Mesenchymal stem cell (in vitro differentiated cells and primary cell): ENCODE data around the gene PCSK6.

Experiments used
- DNase-seq: peaks from one replicate; pipeline ENCODE4 v3.0.0-alpha.2; 2013
- H2AFZ ChIP-seq: one replicate; pipeline ENCODE4 v1.6.1; 2013; ENCODE audit warnings: low read depth, mild to moderate bottlenecking, control low read depth, inconsistent platforms, low read length, moderate library complexity
- H2AK5ac ChIP-seq: 2 replicates; pipeline ENCODE4 v1.6.1; 2013; ENCODE audit warnings: low read length, moderate library complexity, mild to moderate bottlenecking, inconsistent platforms; ENCODE audit not compliant: severe bottlenecking
- H2BK120ac ChIP-seq: one replicate; pipeline ENCODE4 v1.6.1; 2013; ENCODE audit warnings: low read depth, mild to moderate bottlenecking, inconsistent platforms, low read length, moderate library complexity
- H2BK12ac ChIP-seq, 2 experiments: one replicate each; pipeline ENCODE4 v1.6.1; 2013; ENCODE audit warnings: inconsistent platforms in 2 of 2, low read length in 2 of 2, mild to moderate bottlenecking in 2 of 2, moderate library complexity in 2 of 2, control low read depth in 1 of 2
- H2BK15ac ChIP-seq: one replicate; pipeline ENCODE4 v1.6.1; 2013; ENCODE audit warnings: mild to moderate bottlenecking, low read depth, inconsistent platforms; ENCODE audit not compliant: poor library complexity, severe bottlenecking
- H2BK5ac ChIP-seq: 2 replicates; pipeline ENCODE4 v1.6.1; 2013; ENCODE audit warnings: low read depth, mild to moderate bottlenecking, low read length, control low read depth, inconsistent platforms; ENCODE audit not compliant: poor library complexity, severe bottlenecking
- H3K14ac ChIP-seq, 2 experiments: one replicate each; pipeline ENCODE4 v1.6.1; 2013; ENCODE audit warnings: inconsistent platforms in 2 of 2, low read length in 2 of 2, control low read depth in 1 of 2, mild to moderate bottlenecking in 1 of 2, moderate library complexity in 1 of 2
- H3K18ac ChIP-seq, 2 experiments: one replicate each; pipeline ENCODE4 v1.6.1; 2013; ENCODE audit warnings: inconsistent platforms in 2 of 2, low read length in 2 of 2, control low read depth in 1 of 2, low read depth in 1 of 2, mild to moderate bottlenecking in 1 of 2
- H3K23ac ChIP-seq, 2 experiments: one replicate each; pipeline ENCODE4 v1.6.1; 2013; ENCODE audit warnings: inconsistent platforms in 2 of 2, low read length in 2 of 2, mild to moderate bottlenecking in 2 of 2, moderate library complexity in 2 of 2, control low read depth in 1 of 2
- H3K27ac ChIP-seq: 2 replicates; pipeline ENCODE4 v1.5.1; 2013; ENCODE audit warnings: mild to moderate bottlenecking, moderate library complexity, low read length, control low read depth, inconsistent platforms; ENCODE audit not compliant: poor library complexity, severe bottlenecking
- H3K27me3 ChIP-seq, 2 experiments: 2 replicates each; pipeline versions ENCODE4 v1.6.1 to v1.7.0; 2013; ENCODE audit warnings: low read length in 2 of 2, mild to moderate bottlenecking in 2 of 2, moderate library complexity in 2 of 2, control low read depth in 1 of 2, inconsistent platforms in 1 of 2; ENCODE audit not compliant: control insufficient read depth in 1 of 2, insufficient read depth in 1 of 2
- H3K36me3 ChIP-seq, 2 experiments: 2 replicates each; pipeline versions ENCODE4 v1.6.1 to v1.7.0; 2013; ENCODE audit warnings: low read length in 2 of 2, control low read depth in 1 of 2, inconsistent platforms in 1 of 2, low read depth in 1 of 2, mild to moderate bottlenecking in 1 of 2; ENCODE audit not compliant: insufficient read depth in 2 of 2, control insufficient read depth in 1 of 2
- H3K4ac ChIP-seq, 2 experiments: one replicate each; pipeline ENCODE4 v1.6.1; 2013; ENCODE audit warnings: inconsistent platforms in 2 of 2, low read length in 2 of 2, mild to moderate bottlenecking in 2 of 2, moderate library complexity in 2 of 2, control low read depth in 1 of 2, low read depth in 1 of 2
- H3K4me1 ChIP-seq: 2 replicates; pipeline ENCODE4 v1.6.1; 2013; ENCODE audit warnings: low read depth, low read length, control low read depth; ENCODE audit not compliant: control insufficient read depth, insufficient read depth
- H3K4me2 ChIP-seq: 2 replicates; pipeline ENCODE4 v1.6.1; 2013; ENCODE audit warnings: low read length, mild to moderate bottlenecking, inconsistent platforms; ENCODE audit not compliant: poor library complexity, severe bottlenecking
- H3K4me3 ChIP-seq, 2 experiments: 2 replicates each; pipeline versions ENCODE4 v1.5.1 to v1.7.0; 2013; ENCODE audit warnings: low read length in 2 of 2, mild to moderate bottlenecking in 2 of 2, control low read depth in 1 of 2, low read depth in 1 of 2; ENCODE audit not compliant: insufficient read depth in 1 of 2
- H3K79me1 ChIP-seq: replicated peaks from 2 replicates; pipeline ENCODE4 v1.6.1; 2013; ENCODE audit warnings: mild to moderate bottlenecking, control low read depth, low read length, inconsistent platforms; ENCODE audit not compliant: poor library complexity, severe bottlenecking
- H3K9ac ChIP-seq: 2 replicates; pipeline ENCODE4 v1.7.0; 2013; ENCODE audit warnings: mild to moderate bottlenecking, low read length, moderate library complexity
- H3K9me3 ChIP-seq: 2 replicates; pipeline ENCODE4 v1.7.0; 2013; ENCODE audit warnings: mild to moderate bottlenecking, low read length; ENCODE audit not compliant: control insufficient read depth
- H4K8ac ChIP-seq: one replicate; pipeline ENCODE4 v1.6.1; 2013; ENCODE audit warnings: inconsistent platforms, mild to moderate bottlenecking, low read length, moderate library complexity
- H4K91ac ChIP-seq: one replicate; pipeline ENCODE4 v1.6.1; 2013; ENCODE audit warnings: mild to moderate bottlenecking, low read length, inconsistent platforms
- WGBS: methylation state at CpG from one replicate; pipeline ENCODE4 v1.1.7; 2013; ENCODE audit warnings: mixed read lengths; 5-methylcytosine and 5-hydroxymethylcytosine counted together

PCSK6 gene

GRCh38 chr15:101488300-101489164, 975 bp downstream of the PCSK6 start:
- Histone ChIP-seq H2BK5ac (no peak overlapping the region), H4K91ac (no peak overlapping the region), H3K9me3 (no peaks in the 10 kb centered on the region), H3K9ac (no peak overlapping the region), H3K79me1 (no peaks in the 10 kb centered on the region), H2BK12ac (no peak overlapping the region), H3K4me3 (no peak overlapping the region), H3K18ac (peak overlapping the region in 1 of 2 experiments; percentile 50), H3K23ac (peak overlapping the region in 1 of 2 experiments; percentile 64), H3K14ac (peak overlapping the region in 1 of 2 experiments; percentile 15), H3K4me2 (no peak overlapping the region), H3K27me3 (peaks cover 40 to 59% of the 10 kb centered on the region in 2 experiments), H4K8ac (no peak overlapping the region), H3K4me1 (peaks cover 12% of the 10 kb centered on the region), H3K27ac (no peak overlapping the region), H2AK5ac (no peak overlapping the region), H3K4ac (peak overlapping the region in 1 of 2 experiments; percentile 26), H2BK15ac (no peak overlapping the region), H2BK120ac (no peak overlapping the region), H3K36me3 (peaks cover 0 to 3% of the 10 kb centered on the region in 2 experiments), H2AFZ (no peak overlapping the region)
- 6% methylated on average over 45 of the region's 85 CpGs for WGBS
- no peak for DNase-seq

- no peak overlapping the region for H2BK5ac ChIP-seq
- no peak overlapping the region for H2AFZ ChIP-seq
- H3K27ac ChIP-seq: no peak overlapping the region
- no peak overlapping the region for H4K8ac ChIP-seq
- no peak overlapping the region for H3K9ac ChIP-seq
- 87% methylated on average over 14 of the region's 14 CpGs for WGBS
- no peaks in the 10 kb centered on the region for H3K9me3 ChIP-seq
- H2BK15ac ChIP-seq: no peak overlapping the region
- H3K18ac ChIP-seq: no peak overlapping the region
- H3K23ac ChIP-seq: peak overlapping the region in 1 of 2 experiments; percentile 59
- peak overlapping the region; percentile 27 for H4K91ac ChIP-seq
- DNase-seq: no peak
- H3K4ac ChIP-seq: no peak overlapping the region
- no peak overlapping the region for H3K4me3 ChIP-seq
- no peak overlapping the region for H2BK120ac ChIP-seq
- H3K36me3 ChIP-seq: peaks cover 0 to 3% of the 10 kb centered on the region in 2 experiments
- no peak overlapping the region for H2AK5ac ChIP-seq
- H3K79me1 ChIP-seq: no peaks in the 10 kb centered on the region
- H3K4me1 ChIP-seq: peaks cover 12% of the 10 kb centered on the region
- no peak overlapping the region for H2BK12ac ChIP-seq
- H3K27me3 ChIP-seq: peaks cover 47 to 61% of the 10 kb centered on the region in 2 experiments
- no peak overlapping the region for H3K14ac ChIP-seq
- H3K4me2 ChIP-seq: no peak overlapping the region
These were observed 2.6 kb downstream of the PCSK6 start for GRCh38 chr15:101486696-101487459.

GRCh38 chr15:101483462-101483861, 6.0 kb downstream of the PCSK6 start:
- no peak overlapping the region for H2BK120ac ChIP-seq
- H4K8ac ChIP-seq: no peak overlapping the region
- H3K14ac ChIP-seq: no peak overlapping the region
- peaks cover under 1% of the 10 kb centered on the region for H3K4me1 ChIP-seq
- H3K18ac ChIP-seq: no peak overlapping the region
- no peak overlapping the region for H3K4me3 ChIP-seq
- no peaks in the 10 kb centered on the region for H3K36me3 ChIP-seq
- H3K4ac ChIP-seq: no peak overlapping the region
- H3K9ac ChIP-seq: no peak overlapping the region
- H2BK12ac ChIP-seq: no peak overlapping the region
- no peaks in the 10 kb centered on the region for H3K9me3 ChIP-seq
- no peak overlapping the region for H2AK5ac ChIP-seq
- no peak overlapping the region for H2AFZ ChIP-seq
- no peak overlapping the region for H4K91ac ChIP-seq
- H3K27me3 ChIP-seq: peaks cover 41 to 54% of the 10 kb centered on the region in 2 experiments
- H3K79me1 ChIP-seq: no peaks in the 10 kb centered on the region
- no peak overlapping the region for H3K27ac ChIP-seq
- WGBS: 88% methylated on average over 5 of the region's 6 CpGs
- H3K23ac ChIP-seq: no peak overlapping the region
- H3K4me2 ChIP-seq: no peak overlapping the region
- H2BK15ac ChIP-seq: no peak overlapping the region
- H2BK5ac ChIP-seq: no peak overlapping the region
- no peak for DNase-seq
